Neural cell (in vitro differentiated cells): ENCODE data around the gene TLN1. TPM values are rescaled to one million over a fixed set of nuclear protein-coding genes. Genes with fewer than 3 reads are reported as not detected.

Experiments
- H2AFZ ChIP-seq: fragments of 200-600, 300-800 bp; sonication (generic), shearing (Covaris generic); 2 replicates; pipeline ENCODE4 v1.6.0; 2014; ENCODE audit warnings: low read depth, mild to moderate bottlenecking, antibody characterized with exemption, low read length, moderate library complexity
- H3F3A ChIP-seq: fragments of 200-600 bp; shearing (Covaris generic); 2 replicates; pipeline ENCODE4 v1.6.1; 2016; ENCODE audit warnings: mild to moderate bottlenecking, moderate library complexity, mixed read lengths, antibody characterized with exemption, low read length; ENCODE audit not compliant: insufficient read depth, poor library complexity, severe bottlenecking
- H3K27ac ChIP-seq: fragments of 200-600, 300-800 bp; sonication (generic), shearing (Covaris generic); 2 replicates; pipeline ENCODE4 v1.5.1; 2014; ENCODE audit warnings: mild to moderate bottlenecking, low read length, moderate library complexity
- H3K27me3 ChIP-seq: fragments of 300-800, 200-600 bp; sonication (generic), shearing (Covaris generic); 2 replicates; pipeline ENCODE4 v1.6.0; 2014; ENCODE audit warnings: mild to moderate bottlenecking, low read depth, low read length, moderate library complexity; ENCODE audit not compliant: insufficient read depth
- H3K36me3 ChIP-seq: fragments of 300-800, 200-600 bp; sonication (generic), shearing (Covaris generic); 2 replicates; pipeline ENCODE4 v1.5.1; 2014; ENCODE audit warnings: mild to moderate bottlenecking, antibody characterized with exemption, low read length, moderate library complexity; ENCODE audit not compliant: insufficient read depth
- H3K4me2 ChIP-seq: fragments of 300-800, 200-600 bp; sonication (generic), shearing (Covaris generic); 2 replicates; pipeline ENCODE4 v1.6.0; 2014; ENCODE audit warnings: mild to moderate bottlenecking, low read length
- H3K4me3 ChIP-seq: fragments of 300-800, 200-600 bp; sonication (generic), shearing (Covaris generic); 2 replicates; pipeline ENCODE4 v1.5.1; 2014; ENCODE audit warnings: mild to moderate bottlenecking, low read length, moderate library complexity
- H3K79me2 ChIP-seq: fragments of 200-600 bp; shearing (Covaris generic); replicated peaks from 2 replicates; pipeline ENCODE4 v1.6.0; 2014; ENCODE audit warnings: mild to moderate bottlenecking, low read length, moderate library complexity; ENCODE audit not compliant: insufficient read depth
- H3K9ac ChIP-seq: fragments of 300-800, 200-600 bp; sonication (generic), shearing (Covaris generic); 2 replicates; pipeline ENCODE4 v1.6.1; 2016; ENCODE audit warnings: mild to moderate bottlenecking, low read length, mixed read lengths
- H3K9me2 ChIP-seq: fragments of 200-600 bp; shearing (Covaris generic); 2 replicates; pipeline ENCODE4 v1.6.1; 2016; ENCODE audit warnings: mild to moderate bottlenecking, low read length, mixed read lengths; ENCODE audit not compliant: insufficient read depth
- H3K9me3 ChIP-seq: fragments of 200-600, 300-800 bp; sonication (generic), shearing (Covaris generic); 2 replicates; pipeline ENCODE4 v1.6.1; 2016; ENCODE audit warnings: mild to moderate bottlenecking, mixed run types, low read length, moderate library complexity, mixed read lengths
- H4K20me1 ChIP-seq: fragments of 200-600 bp; shearing (Covaris generic); 2 replicates; pipeline ENCODE4 v1.6.1; 2016; ENCODE audit warnings: mild to moderate bottlenecking, mixed run types; ENCODE audit not compliant: insufficient read depth
- EP300 ChIP-seq: fragments of 450-650 bp; conservative IDR thresholded peaks from 2 replicates; pipeline ENCODE4 v1.6.1; 2014; ENCODE audit warnings: antibody characterized with exemption, mild to moderate bottlenecking, moderate library complexity; ENCODE audit not compliant: poor library complexity, severe bottlenecking
- EZH2 ChIP-seq: fragments of 200-600, 300-800 bp; shearing (Covaris generic), sonication (generic); IDR thresholded peaks from 2 replicates; pipeline ENCODE4 v1.6.1; 2014; ENCODE audit warnings: antibody characterized with exemption, low read length, borderline replicate concordance, mild to moderate bottlenecking; ENCODE audit not compliant: insufficient read depth, poor library complexity, severe bottlenecking
- MXI1 ChIP-seq: fragments of 450-650 bp; conservative IDR thresholded peaks from 2 replicates; pipeline ENCODE4 v1.6.1; 2014; ENCODE audit warnings: antibody characterized with exemption, mild to moderate bottlenecking; ENCODE audit not compliant: poor library complexity, severe bottlenecking
- POLR2AphosphoS5 ChIP-seq: IDR thresholded peaks from 2 replicates; pipeline ENCODE4 v1.6.1; 2012
- RAD21 ChIP-seq: fragments of 450-650 bp; conservative IDR thresholded peaks from 2 replicates; pipeline ENCODE4 v1.6.1; 2014; ENCODE audit warnings: antibody characterized with exemption, mild to moderate bottlenecking, moderate library complexity
- SMC3 ChIP-seq: fragments of 450-650 bp; conservative IDR thresholded peaks from 2 replicates; pipeline ENCODE4 v1.6.1; 2014; ENCODE audit warnings: antibody characterized with exemption, mild to moderate bottlenecking, moderate library complexity; ENCODE audit not compliant: poor library complexity
- TAF1 ChIP-seq: IDR thresholded peaks from 2 replicates; pipeline ENCODE4 v1.6.1; 2012; ENCODE audit warnings: low read depth
- polyA plus RNA-seq: library from polyadenylated mRNA; depleted of rRNA; stranded (reverse); fragments of >200 nt; gene quantifications from 2 replicates; pipeline ENCODE4 v1.2.3, GENCODE V29; 2014
- TF ChIP-seq, protein P1 (sequence below): fragments of 450-650 bp; IDR thresholded peaks from 2 replicates; pipeline ENCODE4 v1.5.1; 2014; ENCODE audit warnings: antibody characterized with exemption, mild to moderate bottlenecking, moderate library complexity; ENCODE audit not compliant: poor library complexity, severe bottlenecking
- TF ChIP-seq, protein P2 (sequence below): IDR thresholded peaks from 2 replicates; pipeline ENCODE4 v1.6.1; 2012; ENCODE audit warnings: borderline replicate concordance

Gene TLN1
- polyA plus RNA-seq, 1 donor from 2014 or later: 7.1 TPM

DNA sequence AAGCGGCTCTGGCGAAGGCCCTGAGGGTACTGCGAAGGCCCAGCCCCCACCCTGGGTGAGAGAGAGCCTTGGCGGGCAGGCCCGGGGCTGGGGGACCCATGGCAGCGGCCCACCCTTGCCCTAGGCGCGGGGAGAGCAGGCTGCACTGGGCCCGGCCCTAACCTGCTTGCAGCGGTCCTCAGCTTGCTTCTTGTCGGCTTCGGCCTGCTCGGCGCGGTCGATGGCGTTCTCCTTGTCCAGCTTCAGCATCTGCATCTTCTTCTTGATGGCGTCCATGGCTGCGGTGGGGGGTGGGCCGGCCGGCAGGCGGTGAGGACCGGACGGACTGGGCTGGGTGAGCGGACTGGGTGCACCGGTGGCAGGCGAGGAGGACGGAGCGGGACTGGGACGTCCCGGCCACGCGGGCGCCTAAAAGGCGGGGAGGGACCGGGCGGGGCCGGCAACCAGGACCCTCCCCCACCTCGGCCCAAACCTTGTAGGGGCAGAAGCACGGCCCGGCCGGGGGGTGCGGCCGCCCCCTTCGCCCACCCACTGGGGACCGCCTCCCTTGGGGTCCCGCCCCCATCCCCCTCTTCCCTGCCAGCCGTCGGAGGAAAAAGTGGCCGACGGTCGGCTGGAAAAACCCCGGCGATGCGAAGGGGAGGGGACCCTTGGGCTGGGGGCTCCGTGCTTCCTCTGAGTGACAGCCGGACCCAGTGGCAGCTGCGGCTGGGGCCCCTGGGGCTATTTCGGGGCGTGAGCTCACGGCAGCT is 42.3 kb downstream of the TLN1 start, which contains the start of gene TPM2:
TPM2 (minus strand) TSS at position 384 of the 752 bp plus-strand sequence; CDS start at position 276, 108 bp downstream.
- Histone ChIP-seq H4K20me1 (no peaks in the 10 kb centered on the region), H3K4me3 (peak within 1 kb of the TSS; percentile 61), H3F3A (no peaks in the 10 kb centered on the region), H3K27ac (no peak within 1 kb of the TSS), H3K27me3 (peaks cover 27% of the 10 kb centered on the region), H3K79me2 (no peaks in the 10 kb centered on the region), H3K9me3 (no peaks in the 10 kb centered on the region), H3K36me3 (no peaks in the 10 kb centered on the region), H3K9ac (peak within 1 kb of the TSS; percentile 26), H3K9me2 (no peaks in the 10 kb centered on the region), H2AFZ (no peak within 1 kb of the TSS), H3K4me2 (peak within 1 kb of the TSS; percentile 19)
- TF ChIP-seq, protein P1, sequence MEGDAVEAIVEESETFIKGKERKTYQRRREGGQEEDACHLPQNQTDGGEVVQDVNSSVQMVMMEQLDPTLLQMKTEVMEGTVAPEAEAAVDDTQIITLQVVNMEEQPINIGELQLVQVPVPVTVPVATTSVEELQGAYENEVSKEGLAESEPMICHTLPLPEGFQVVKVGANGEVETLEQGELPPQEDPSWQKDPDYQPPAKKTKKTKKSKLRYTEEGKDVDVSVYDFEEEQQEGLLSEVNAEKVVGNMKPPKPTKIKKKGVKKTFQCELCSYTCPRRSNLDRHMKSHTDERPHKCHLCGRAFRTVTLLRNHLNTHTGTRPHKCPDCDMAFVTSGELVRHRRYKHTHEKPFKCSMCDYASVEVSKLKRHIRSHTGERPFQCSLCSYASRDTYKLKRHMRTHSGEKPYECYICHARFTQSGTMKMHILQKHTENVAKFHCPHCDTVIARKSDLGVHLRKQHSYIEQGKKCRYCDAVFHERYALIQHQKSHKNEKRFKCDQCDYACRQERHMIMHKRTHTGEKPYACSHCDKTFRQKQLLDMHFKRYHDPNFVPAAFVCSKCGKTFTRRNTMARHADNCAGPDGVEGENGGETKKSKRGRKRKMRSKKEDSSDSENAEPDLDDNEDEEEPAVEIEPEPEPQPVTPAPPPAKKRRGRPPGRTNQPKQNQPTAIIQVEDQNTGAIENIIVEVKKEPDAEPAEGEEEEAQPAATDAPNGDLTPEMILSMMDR: no peak
- TF ChIP-seq RAD21 (no peak), EZH2 (no peak), MXI1 (no peak), SMC3 (no peak), POLR2AphosphoS5 (no peak), TAF1 (no peak), EP300 (no peak)
- TF ChIP-seq, protein P2, sequence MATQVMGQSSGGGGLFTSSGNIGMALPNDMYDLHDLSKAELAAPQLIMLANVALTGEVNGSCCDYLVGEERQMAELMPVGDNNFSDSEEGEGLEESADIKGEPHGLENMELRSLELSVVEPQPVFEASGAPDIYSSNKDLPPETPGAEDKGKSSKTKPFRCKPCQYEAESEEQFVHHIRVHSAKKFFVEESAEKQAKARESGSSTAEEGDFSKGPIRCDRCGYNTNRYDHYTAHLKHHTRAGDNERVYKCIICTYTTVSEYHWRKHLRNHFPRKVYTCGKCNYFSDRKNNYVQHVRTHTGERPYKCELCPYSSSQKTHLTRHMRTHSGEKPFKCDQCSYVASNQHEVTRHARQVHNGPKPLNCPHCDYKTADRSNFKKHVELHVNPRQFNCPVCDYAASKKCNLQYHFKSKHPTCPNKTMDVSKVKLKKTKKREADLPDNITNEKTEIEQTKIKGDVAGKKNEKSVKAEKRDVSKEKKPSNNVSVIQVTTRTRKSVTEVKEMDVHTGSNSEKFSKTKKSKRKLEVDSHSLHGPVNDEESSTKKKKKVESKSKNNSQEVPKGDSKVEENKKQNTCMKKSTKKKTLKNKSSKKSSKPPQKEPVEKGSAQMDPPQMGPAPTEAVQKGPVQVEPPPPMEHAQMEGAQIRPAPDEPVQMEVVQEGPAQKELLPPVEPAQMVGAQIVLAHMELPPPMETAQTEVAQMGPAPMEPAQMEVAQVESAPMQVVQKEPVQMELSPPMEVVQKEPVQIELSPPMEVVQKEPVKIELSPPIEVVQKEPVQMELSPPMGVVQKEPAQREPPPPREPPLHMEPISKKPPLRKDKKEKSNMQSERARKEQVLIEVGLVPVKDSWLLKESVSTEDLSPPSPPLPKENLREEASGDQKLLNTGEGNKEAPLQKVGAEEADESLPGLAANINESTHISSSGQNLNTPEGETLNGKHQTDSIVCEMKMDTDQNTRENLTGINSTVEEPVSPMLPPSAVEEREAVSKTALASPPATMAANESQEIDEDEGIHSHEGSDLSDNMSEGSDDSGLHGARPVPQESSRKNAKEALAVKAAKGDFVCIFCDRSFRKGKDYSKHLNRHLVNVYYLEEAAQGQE: no peak

- Histone ChIP-seq H3K9ac (no peak overlapping the region), H3K36me3 (no peaks in the 10 kb centered on the region), H4K20me1 (no peaks in the 10 kb centered on the region), H3K79me2 (no peaks in the 10 kb centered on the region), H2AFZ (no peak overlapping the region), H3K4me2 (no peak overlapping the region), H3K9me3 (no peaks in the 10 kb centered on the region), H3K4me3 (no peak overlapping the region), H3K9me2 (no peaks in the 10 kb centered on the region), H3K27ac (no peak overlapping the region), H3F3A (no peaks in the 10 kb centered on the region), H3K27me3 (peaks cover 27% of the 10 kb centered on the region)
- TF ChIP-seq TAF1: no peak
- no peak for TF ChIP-seq MXI1
- no peak for TF ChIP-seq EZH2
- TF ChIP-seq SMC3: no peak
- no peak for TF ChIP-seq RAD21
- TF ChIP-seq POLR2AphosphoS5: no peak
- no peak for TF ChIP-seq EP300
- TF ChIP-seq, protein P2: no peak
- TF ChIP-seq, protein P1: no peak
Measured at GRCh38 chr9:35688558-35689541, 43.1 kb downstream of the TLN1 start.
